Lung (tissue), 12 donors: ENCODE measurements around the gene AKAP10. TPM values are rescaled to one million over a fixed set of nuclear protein-coding genes. Genes with fewer than 3 reads are reported as not detected.

Experiments
- ATAC-seq: fragments of 200-7000 bp; cut with Tn5 transposase; one replicate; pipeline ENCODE4 v1.9.1; 2020; ENCODE audit warnings: moderate number of reproducible peaks; ENCODE audit not compliant: insufficient read depth, low FRiP score
- DNase-seq, 3 donors: peaks; one replicate each; pipeline ENCODE4 v3.0.0-alpha.2; 2013 to 2017
- H3K27ac ChIP-seq, 2 donors: one replicate each; pipeline ENCODE4 v1.5.1; 2013; ENCODE audit warnings: mild to moderate bottlenecking in 2 of 2, moderate library complexity in 2 of 2, control low read depth in 1 of 2, inconsistent platforms in 1 of 2, low read depth in 1 of 2, low read length in 1 of 2
- H3K27me3 ChIP-seq, 3 donors: one replicate each; pipeline ENCODE4 v1.5.1; 2013; ENCODE audit warnings: low read length in 2 of 3; ENCODE audit not compliant: control insufficient read depth in 3 of 3, insufficient read depth in 3 of 3
- H3K36me3 ChIP-seq, 4 donors: one replicate each; pipeline ENCODE4 v1.5.1; 2013; ENCODE audit warnings: low read length in 4 of 4, mild to moderate bottlenecking in 1 of 4, moderate library complexity in 1 of 4; ENCODE audit not compliant: control insufficient read depth in 4 of 4, insufficient read depth in 4 of 4
- H3K4me1 ChIP-seq, 5 donors: one replicate each; pipeline ENCODE4 v1.5.1; 2013; ENCODE audit warnings: low read length in 5 of 5, mild to moderate bottlenecking in 2 of 5, moderate library complexity in 1 of 5; ENCODE audit not compliant: control insufficient read depth in 5 of 5, insufficient read depth in 5 of 5
- H3K4me3 ChIP-seq: one replicate; pipeline ENCODE4 v1.5.1; 2013; ENCODE audit warnings: mild to moderate bottlenecking, control low read depth, moderate library complexity
- H3K9ac ChIP-seq, 2 donors: one replicate each; pipeline ENCODE4 v1.5.1; 2013; ENCODE audit warnings: low read length in 2 of 2, control low read depth in 1 of 2; ENCODE audit not compliant: insufficient read depth in 1 of 2
- H3K9me3 ChIP-seq, 4 donors: one replicate each; pipeline ENCODE4 v1.5.1; 2013; ENCODE audit warnings: low read length in 3 of 4, mild to moderate bottlenecking in 1 of 4, moderate library complexity in 1 of 4; ENCODE audit not compliant: control insufficient read depth in 4 of 4, insufficient read depth in 3 of 4
- CTCF ChIP-seq: IDR thresholded peaks from 2 replicates; pipeline ENCODE4 v1.5.1; 2012; ENCODE audit warnings: mild to moderate bottlenecking; ENCODE audit errors: control extremely low read depth, extremely low read depth
- WGBS, 2 donors: extraction: QIAGEN DNeasy Blood & Tissue Kit; methylation state at CpG; one replicate each; pipeline ENCODE4 v1.1.7; 2013; 5-methylcytosine and 5-hydroxymethylcytosine counted together
- polyA plus RNA-seq, 2 donors: library from polyadenylated mRNA; stranded (reverse); fragments of 200-250 nt; gene quantifications; one replicate each; pipeline ENCODE4 v1.2.1, GENCODE V29; 2013
- total RNA-seq, 2 donors: library from RNA; depleted of rRNA in 1 of 2; stranded (reverse); fragments of >200 nt in 1 of 2; gene quantifications; one replicate each; pipeline ENCODE4 v1.2.1, GENCODE V29; 2014 to 2021
- donor health status: control.
- donor health status: control.
- donor health status: Bipolar disorder and iron deficiency.
- donor health status: healthy.
- donor health status: DM: yes; HTN: yes; CAD: no.

AKAP10 gene
- total and polyA plus RNA-seq, 4 donors: 5.8 to 49.8 (median 24.9) TPM

DNA sequence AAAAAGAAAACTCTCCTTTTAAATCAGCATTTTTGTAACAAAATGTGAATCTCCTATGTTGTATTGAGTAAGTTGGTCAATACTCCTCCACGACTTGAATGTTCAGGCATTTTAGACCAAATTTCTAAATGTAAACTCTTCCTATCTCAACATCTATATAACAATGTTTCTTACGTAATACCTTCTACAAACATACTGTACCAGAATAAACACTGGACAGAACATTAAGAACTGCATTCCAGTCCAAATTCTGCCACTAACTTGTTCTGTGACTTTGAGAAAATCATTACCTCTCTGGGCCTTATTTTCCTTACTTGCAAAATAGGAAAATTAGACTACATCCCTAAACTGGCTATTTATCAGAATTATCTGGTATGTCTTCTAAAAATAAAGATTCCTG lies 40.1 kb downstream of the AKAP10 start:
- peaks cover 8 to 30% (median 22%) of the 10 kb centered on the region in 4 donors for H3K36me3 ChIP-seq
- DNase-seq: peak in 2 of 3 donors; percentile 18 to 36
- ATAC-seq: no peak
- no peak overlapping the region for H3K4me3 ChIP-seq
- WGBS, 2 donors: 46 to 64% methylated on average over 2 of the region's 2 CpGs
- no peaks in the 10 kb centered on the region for H3K27me3 ChIP-seq
- H3K9me3 ChIP-seq: no peaks in the 10 kb centered on the region
- H3K4me1 ChIP-seq: peaks cover 0 to 5% (median 0%) of the 10 kb centered on the region in 5 donors
- no peak overlapping the region for H3K9ac ChIP-seq
- H3K27ac ChIP-seq: no peak overlapping the region
- no peak for TF ChIP-seq CTCF

DNA sequence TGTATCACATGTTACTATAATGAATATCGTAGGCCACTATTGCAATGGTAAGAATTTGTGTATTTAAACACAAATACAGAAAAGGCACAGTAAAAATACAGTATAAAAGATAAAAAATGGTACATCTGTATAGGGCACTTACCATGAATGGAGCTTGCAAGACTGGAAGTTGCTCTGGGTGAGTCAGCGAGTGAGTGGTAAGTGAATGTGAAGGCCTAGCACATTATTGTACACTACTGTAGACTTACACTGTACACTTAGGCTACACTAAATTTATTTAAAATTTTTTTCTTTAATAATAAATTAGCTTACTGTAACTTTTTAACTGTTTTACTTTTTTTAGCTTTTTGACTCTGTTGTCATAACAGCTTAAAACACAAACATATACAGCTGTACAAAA lies 42.5 kb downstream of the AKAP10 start:
- Histone ChIP-seq H3K36me3 (peaks cover 18 to 29% (median 23%) of the 10 kb centered on the region in 4 donors), H3K27ac (no peak overlapping the region), H3K27me3 (no peaks in the 10 kb centered on the region), H3K4me1 (no peaks in the 10 kb centered on the region), H3K9me3 (no peaks in the 10 kb centered on the region), H3K4me3 (no peak overlapping the region), H3K9ac (no peak overlapping the region)
- no peak for TF ChIP-seq CTCF
- DNase-seq: no peak
- WGBS, 2 donors: 95 to 97% methylated on average over 2 of the region's 2 CpGs
- no peak for ATAC-seq

- no peak for ATAC-seq
- H3K4me1 ChIP-seq: no peaks in the 10 kb centered on the region
- H3K4me3 ChIP-seq: no peak overlapping the region
- no peaks in the 10 kb centered on the region for H3K9me3 ChIP-seq
- H3K27me3 ChIP-seq: no peaks in the 10 kb centered on the region
- TF ChIP-seq CTCF: no peak
- H3K9ac ChIP-seq: no peak overlapping the region
- peaks cover 21 to 24% (median 23%) of the 10 kb centered on the region in 4 donors for H3K36me3 ChIP-seq
- WGBS, 2 donors: 98% methylated on average over 5 of the region's 5 CpGs
- no peak for DNase-seq
- H3K27ac ChIP-seq: no peak overlapping the region
Observed at GRCh38 chr17:19933628-19934027, 44.0 kb downstream of the AKAP10 start.

DNA sequence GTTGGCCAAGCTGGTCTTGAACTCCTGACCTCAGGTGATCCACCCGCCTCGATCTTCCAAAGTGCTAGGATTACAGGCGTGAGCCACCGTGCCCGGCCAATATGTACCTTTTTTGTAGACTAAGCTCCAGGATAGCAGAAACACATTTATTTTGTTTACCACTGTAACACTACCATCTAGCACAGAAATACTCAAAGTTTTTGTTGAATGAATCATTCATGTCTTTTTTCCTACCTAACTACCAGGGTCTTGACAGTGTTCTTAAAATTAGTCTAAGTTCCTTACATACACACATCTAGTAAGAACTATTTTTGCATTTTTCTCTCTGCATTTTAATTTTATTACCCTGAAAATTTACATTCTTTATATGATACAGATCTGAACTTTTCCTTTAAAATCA lies 44.4 kb downstream of the AKAP10 start:
- H3K4me3 ChIP-seq: no peak overlapping the region
- no peaks in the 10 kb centered on the region for H3K9me3 ChIP-seq
- DNase-seq (no peak), ATAC-seq (no peak)
- H3K36me3 ChIP-seq: peaks cover 21 to 24% (median 23%) of the 10 kb centered on the region in 4 donors
- no peaks in the 10 kb centered on the region for H3K27me3 ChIP-seq
- no peak for TF ChIP-seq CTCF
- 92 to 99% methylated on average over 5 of the region's 5 CpGs for WGBS, 2 donors
- H3K27ac ChIP-seq: no peak overlapping the region
- H3K9ac ChIP-seq: no peak overlapping the region
- no peaks in the 10 kb centered on the region for H3K4me1 ChIP-seq
